Lung (tissue), 13 donors: ENCODE measurements around the gene DGKE. TPM values are rescaled to one million over a fixed set of nuclear protein-coding genes. Genes with fewer than 3 reads are reported as not detected.
A peak's percentile ranks its signal among the peaks of the same experiment; 100 is the strongest.

Source experiments
- ATAC-seq: fragments of 200-7000 bp; cut with Tn5 transposase; one replicate; pipeline ENCODE4 v1.9.1; 2020; ENCODE audit warnings: moderate number of reproducible peaks; ENCODE audit not compliant: insufficient read depth, low FRiP score
- DNase-seq, 3 donors: peaks; one replicate each; pipeline ENCODE4 v3.0.0-alpha.2; 2013 to 2017
- H3K27ac ChIP-seq, 2 donors: one replicate each; pipeline ENCODE4 v1.5.1; 2013; ENCODE audit warnings: mild to moderate bottlenecking in 2 of 2, moderate library complexity in 2 of 2, control low read depth in 1 of 2, inconsistent platforms in 1 of 2, low read depth in 1 of 2, low read length in 1 of 2
- H3K27me3 ChIP-seq, 3 donors: one replicate each; pipeline ENCODE4 v1.5.1; 2013; ENCODE audit warnings: low read length in 2 of 3; ENCODE audit not compliant: control insufficient read depth in 3 of 3, insufficient read depth in 3 of 3
- H3K36me3 ChIP-seq, 4 donors: one replicate each; pipeline ENCODE4 v1.5.1; 2013; ENCODE audit warnings: low read length in 4 of 4, mild to moderate bottlenecking in 1 of 4, moderate library complexity in 1 of 4; ENCODE audit not compliant: control insufficient read depth in 4 of 4, insufficient read depth in 4 of 4
- H3K4me1 ChIP-seq, 5 donors: one replicate each; pipeline ENCODE4 v1.5.1; 2013; ENCODE audit warnings: low read length in 5 of 5, mild to moderate bottlenecking in 2 of 5, moderate library complexity in 1 of 5; ENCODE audit not compliant: control insufficient read depth in 5 of 5, insufficient read depth in 5 of 5
- H3K4me3 ChIP-seq: one replicate; pipeline ENCODE4 v1.5.1; 2013; ENCODE audit warnings: mild to moderate bottlenecking, control low read depth, moderate library complexity
- H3K9ac ChIP-seq, 2 donors: one replicate each; pipeline ENCODE4 v1.5.1; 2013; ENCODE audit warnings: low read length in 2 of 2, control low read depth in 1 of 2; ENCODE audit not compliant: insufficient read depth in 1 of 2
- H3K9me3 ChIP-seq, 4 donors: one replicate each; pipeline ENCODE4 v1.5.1; 2013; ENCODE audit warnings: low read length in 3 of 4, mild to moderate bottlenecking in 1 of 4, moderate library complexity in 1 of 4; ENCODE audit not compliant: control insufficient read depth in 4 of 4, insufficient read depth in 3 of 4
- CTCF ChIP-seq: IDR thresholded peaks from 2 replicates; pipeline ENCODE4 v1.5.1; 2012; ENCODE audit warnings: mild to moderate bottlenecking; ENCODE audit errors: control extremely low read depth, extremely low read depth
- WGBS, 2 donors: extraction: QIAGEN DNeasy Blood & Tissue Kit; methylation state at CpG; one replicate each; pipeline ENCODE4 v1.1.7; 2013; 5-methylcytosine and 5-hydroxymethylcytosine counted together
- polyA plus RNA-seq, 2 donors: library from polyadenylated mRNA; stranded (reverse); fragments of 200-250 nt; gene quantifications; one replicate each; pipeline ENCODE4 v1.2.1, GENCODE V29; 2013
- small RNA-seq: library from RNA; depleted of rRNA; stranded (forward); fragments of <200 nt; gene quantifications from one replicate; pipeline ENCODE3, GENCODE V24; 2014; ENCODE audit warnings: low replicate concordance
- total RNA-seq, 2 donors: library from RNA; depleted of rRNA in 1 of 2; stranded (reverse); fragments of >200 nt in 1 of 2; gene quantifications; one replicate each; pipeline ENCODE4 v1.2.1, GENCODE V29; 2014 to 2021
- donor health status: control.
- donor health status: control.
- donor health status: Bipolar disorder and iron deficiency.
- donor health status: healthy.
- donor health status: DM: yes; HTN: yes; CAD: no.

DGKE gene
- total and polyA plus RNA-seq, 4 donors = 1.5 to 38.2 (median 5.7) TPM

- peaks cover 0 to 3% (median 0%) of the 10 kb centered on the region in 4 donors for H3K36me3 ChIP-seq
- ATAC-seq (no peak), DNase-seq (peak in 1 of 3 donors; percentile 19)
- 8 to 9% methylated on average over 14 of the region's 14 CpGs for WGBS, 2 donors
- peak overlapping the region; percentile 39 to 82 for H3K9ac ChIP-seq
- no peaks in the 10 kb centered on the region for H3K9me3 ChIP-seq
- TF ChIP-seq CTCF = no peak
- peak overlapping the region; percentile 92 to 98 for H3K27ac ChIP-seq
- peaks cover 7 to 26% (median 10%) of the 10 kb centered on the region in 5 donors for H3K4me1 ChIP-seq
- peak overlapping the region; percentile 78 for H3K4me3 ChIP-seq
- no peaks in the 10 kb centered on the region for H3K27me3 ChIP-seq
These were observed 80.8 kb downstream of the DGKE start for GRCh38 chr17:56914581-56915273.

- Histone ChIP-seq H3K4me1 (peaks cover 0 to 17% (median 7%) of the 10 kb centered on the region in 5 donors), H3K9ac (no peak overlapping the region), H3K9me3 (no peaks in the 10 kb centered on the region), H3K36me3 (no peaks in the 10 kb centered on the region), H3K4me3 (no peak overlapping the region), H3K27ac (no peak overlapping the region), H3K27me3 (no peaks in the 10 kb centered on the region)
- no peak for TF ChIP-seq CTCF
- no peak for DNase-seq
- WGBS, 2 donors = 82 to 83% methylated on average over 4 of the region's 4 CpGs
- no peak for ATAC-seq
These were observed 83.8 kb downstream of the DGKE start for GRCh38 chr17:56917559-56918296.

GRCh38 chr17:56918916-56919315, 85.0 kb downstream of the DGKE start:
- Histone ChIP-seq H3K27me3 (no peaks in the 10 kb centered on the region), H3K9me3 (no peaks in the 10 kb centered on the region), H3K36me3 (no peaks in the 10 kb centered on the region), H3K4me3 (no peak overlapping the region), H3K9ac (no peak overlapping the region), H3K4me1 (peaks cover 0 to 10% (median 6%) of the 10 kb centered on the region in 5 donors), H3K27ac (no peak overlapping the region)
- ATAC-seq (no peak), DNase-seq (no peak)
- WGBS, 2 donors = 34 to 67% methylated on average over 3 of the region's 3 CpGs
- TF ChIP-seq CTCF = no peak

Small RNA genes within 50 kb of the gene (small RNA-seq; reads per million reads assigned to genes)
- gene AC015912.2 = not detected
- gene RNU6-1158P = not detected

Other genes with a start within 250 kb of the DGKE start
- gene NOG, start 240.5 kb upstream of the DGKE start, total RNA-seq = 1 to 10 TPM; 2.2 to 2.7 TPM
- gene NOG, start 240.5 kb upstream of the DGKE start, polyA plus RNA-seq = under 1 TPM; 0.56 to 0.85 TPM
- 1 to 10 TPM; 1.6 to 1.8 TPM for gene C17orf67, start 231 bp upstream of the DGKE start, total RNA-seq
- 1 to 10 TPM in 1 of 2 donors, under 1 TPM in 1; 0.64 to 2.8 TPM for gene C17orf67, start 231 bp upstream of the DGKE start, polyA plus RNA-seq
- gene TRIM25, start 79.9 kb downstream of the DGKE start, total RNA-seq = 10 to 100 TPM; 36.2 to 88.7 TPM
- gene TRIM25, start 79.9 kb downstream of the DGKE start, polyA plus RNA-seq = 10 to 100 TPM; 22.7 to 51.3 TPM
- 10 to 100 TPM in 1 of 2 donors, 1 to 10 TPM in 1; 9.9 to 21.4 TPM for gene COIL, start 126.9 kb downstream of the DGKE start, total RNA-seq
- gene COIL, start 126.9 kb downstream of the DGKE start, polyA plus RNA-seq = 1 to 10 TPM; 7.2 to 9.5 TPM
- gene SCPEP1, start 144.0 kb downstream of the DGKE start, total RNA-seq = 100 to 1,000 TPM in 1 of 2 donors, 10 to 100 TPM in 1; 49.5 to 105 TPM
- gene SCPEP1, start 144.0 kb downstream of the DGKE start, polyA plus RNA-seq = 100 to 1,000 TPM in 1 of 2 donors, 10 to 100 TPM in 1; 77.3 to 122 TPM